Glomerular visceral epithelial cell (primary cell): ENCODE results near the gene NEK7.

Experiments used
- DNase-seq: peaks from one replicate; pipeline ENCODE4 v3.0.0-alpha.2; 2016; ENCODE audit errors: extremely low spot score

Gene NEK7

GRCh38 chr1:198255784-198256183 is 99.0 kb downstream of the NEK7 start:
- DNase-seq: no peak

GRCh38 chr1:198258491-198258890 is 101.7 kb downstream of the NEK7 start:
- peak; percentile 54 for DNase-seq

GRCh38 chr1:198259333-198260074 is 102.7 kb downstream of the NEK7 start:
- DNase-seq: no peak

GRCh38 chr1:198261886-198262285 is 105.1 kb downstream of the NEK7 start:
- DNase-seq: peak; percentile 21

- no peak for DNase-seq
Observed at GRCh38 chr1:198263186-198263585, 106.4 kb downstream of the NEK7 start.

GRCh38 chr1:198264282-198264681 is 107.5 kb downstream of the NEK7 start:
- DNase-seq: no peak

- DNase-seq: no peak
Observed at GRCh38 chr1:198265073-198265661, 108.4 kb downstream of the NEK7 start.

- no peak for DNase-seq
Observed at GRCh38 chr1:198267056-198267455, 110.3 kb downstream of the NEK7 start.

- DNase-seq: peak; percentile 49
Observed at GRCh38 chr1:198267921-198268320, 111.1 kb downstream of the NEK7 start.

GRCh38 chr1:198268784-198269645 is 112.2 kb downstream of the NEK7 start:
- no peak for DNase-seq

- no peak for DNase-seq
Observed at GRCh38 chr1:198269646-198269940, 112.8 kb downstream of the NEK7 start.

- no peak for DNase-seq
Observed at GRCh38 chr1:198270273-198270828, 113.6 kb downstream of the NEK7 start.

- DNase-seq: no peak
Observed at GRCh38 chr1:198271467-198271866, 114.7 kb downstream of the NEK7 start.

- no peak for DNase-seq
Observed at GRCh38 chr1:198272492-198272891, 115.7 kb downstream of the NEK7 start.

- no peak for DNase-seq
Observed at GRCh38 chr1:198273748-198274295, 117.0 kb downstream of the NEK7 start.

GRCh38 chr1:198275597-198275996 is 118.8 kb downstream of the NEK7 start:
- DNase-seq: no peak

- DNase-seq: no peak
Observed at GRCh38 chr1:198276241-198276640, 119.4 kb downstream of the NEK7 start.

GRCh38 chr1:198278943-198279342 is 122.1 kb downstream of the NEK7 start:
- no peak for DNase-seq

- no peak for DNase-seq
Observed at GRCh38 chr1:198280080-198280479, 123.3 kb downstream of the NEK7 start.

GRCh38 chr1:198281911-198282310 is 125.1 kb downstream of the NEK7 start:
- no peak for DNase-seq

- no peak for DNase-seq
Observed at GRCh38 chr1:198283222-198283621, 126.4 kb downstream of the NEK7 start.

GRCh38 chr1:198287916-198288315 is 131.1 kb downstream of the NEK7 start:
- no peak for DNase-seq
